HG02870 (cell line): ENCODE measurements around the gene ACVR2A.

Experiments used
- ATAC-seq: cut with Tn5 transposase; IDR thresholded peaks from one replicate; pipeline ENCODE4 v1.9.1; 2021; ENCODE audit warnings: mild to moderate bottlenecking, moderate library complexity; ENCODE audit not compliant: unreplicated experiment

The ACVR2A gene

GRCh38 chr2:147854557-147855134 lies 9.8 kb downstream of the ACVR2A start:
- ATAC-seq = no peak

DNA sequence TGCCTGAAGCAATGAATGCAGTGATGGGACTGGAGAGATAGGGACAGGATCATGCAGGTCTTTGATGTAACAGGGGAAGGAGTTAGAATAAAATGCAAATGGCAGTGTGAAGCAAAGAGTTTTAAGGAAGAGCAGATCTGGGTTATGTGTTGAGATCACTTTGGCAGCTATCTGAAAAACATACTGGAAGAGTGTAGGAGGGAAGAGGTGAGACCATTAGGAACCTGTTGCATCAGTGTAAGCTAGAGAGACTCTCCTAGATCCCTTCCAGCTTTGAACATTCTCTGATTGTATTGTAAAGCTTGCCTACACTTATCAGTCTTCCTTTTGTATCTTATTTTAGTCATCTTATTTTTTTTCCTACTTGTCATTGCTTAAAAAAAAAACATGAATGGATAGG lies 10.5 kb downstream of the ACVR2A start:
- no peak for ATAC-seq

GRCh38 chr2:147855977-147856376 lies 11.1 kb downstream of the ACVR2A start:
- ATAC-seq = no peak

DNA sequence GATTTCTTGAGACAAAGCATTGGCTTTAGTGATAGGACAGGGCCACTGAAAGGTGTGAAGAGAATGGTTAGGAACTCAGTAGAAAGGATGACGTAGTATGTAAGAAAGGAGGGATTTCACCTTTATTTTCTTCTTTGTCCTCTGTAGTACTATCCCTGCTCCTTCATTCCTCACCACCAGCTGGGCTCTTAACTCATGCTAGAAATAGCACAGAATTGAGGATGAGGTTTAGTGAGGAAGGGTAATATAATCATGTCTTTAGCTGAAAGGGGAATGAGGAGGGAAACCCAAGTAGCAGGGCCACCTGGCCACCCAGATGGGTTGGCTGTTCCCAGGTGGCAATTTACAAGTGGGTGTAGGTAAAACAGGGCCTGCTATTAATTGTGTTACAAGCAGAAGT lies 15.2 kb downstream of the ACVR2A start:
- no peak for ATAC-seq

DNA sequence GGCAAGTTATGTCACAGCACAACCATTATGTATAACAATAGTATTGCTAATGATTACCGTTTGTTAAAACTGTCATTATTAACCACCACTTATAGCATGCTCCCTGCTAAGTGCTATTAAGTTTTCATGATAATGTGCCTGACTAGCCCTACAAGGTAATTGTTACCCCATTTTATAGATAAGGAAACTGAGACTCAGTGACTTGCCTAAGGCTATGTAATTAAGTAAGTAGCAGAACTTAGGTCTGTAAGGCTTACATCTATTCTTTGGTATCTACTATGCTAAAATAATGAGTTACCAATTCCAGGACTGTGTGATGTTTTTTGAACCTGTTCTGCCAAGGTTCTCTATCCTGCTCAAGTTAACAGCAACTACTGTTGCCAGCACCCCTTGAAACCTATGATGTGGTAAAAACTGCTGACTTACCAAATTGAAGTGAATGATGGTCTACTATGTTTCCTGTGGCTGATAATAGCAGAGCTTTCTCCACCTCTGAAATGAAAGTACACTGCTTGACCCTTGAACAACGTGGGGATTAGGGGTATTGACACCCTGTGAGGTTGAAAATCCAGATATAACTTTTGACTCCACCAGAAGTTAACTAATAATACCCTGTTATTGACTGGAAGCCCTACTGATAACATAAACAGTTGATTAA lies 18.2 kb downstream of the ACVR2A start:
- ATAC-seq = no peak

DNA sequence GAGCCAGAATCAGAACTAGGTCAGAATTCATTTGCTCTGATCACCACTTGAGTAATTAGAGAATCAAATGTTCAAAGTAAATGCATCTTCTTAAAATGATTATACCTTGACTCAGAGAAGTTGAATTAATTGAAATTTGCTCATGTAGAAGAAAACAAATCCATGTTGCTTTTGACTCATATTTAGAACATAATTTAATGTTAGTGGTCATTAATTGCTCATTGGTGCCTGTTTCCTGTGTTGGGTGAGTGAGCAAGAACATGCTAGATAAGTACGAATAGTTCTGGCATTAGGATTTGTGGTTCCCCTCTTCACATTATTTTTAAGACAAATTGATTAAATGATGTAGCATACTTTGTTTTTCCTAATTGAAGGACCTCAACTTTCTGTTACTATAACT lies 19.0 kb downstream of the ACVR2A start:
- ATAC-seq = no peak

- no peak for ATAC-seq
Measured at GRCh38 chr2:147865560-147865959, 20.7 kb downstream of the ACVR2A start.

DNA sequence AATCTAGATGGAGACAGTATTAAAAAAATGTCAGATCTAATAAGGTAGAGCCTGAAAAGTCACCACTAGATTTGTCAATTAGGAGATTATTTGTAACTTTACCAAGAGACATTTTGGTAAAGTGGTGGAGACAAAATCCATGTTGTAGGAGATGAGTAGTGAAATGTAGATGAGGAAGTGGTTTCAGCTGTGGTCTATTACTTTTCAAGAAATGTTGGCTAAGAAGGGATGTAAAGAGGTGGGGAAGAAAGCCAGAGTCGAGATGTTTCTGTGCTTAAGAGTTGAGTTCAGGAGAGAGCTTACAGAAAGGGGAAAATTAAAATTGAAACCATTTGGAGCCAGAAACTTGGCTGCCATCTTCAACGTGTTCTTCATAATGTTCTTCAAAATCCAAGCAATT lies 22.2 kb downstream of the ACVR2A start:
- no peak for ATAC-seq

- no peak for ATAC-seq
Measured at GRCh38 chr2:147869934-147870333, 25.1 kb downstream of the ACVR2A start.

GRCh38 chr2:147872967-147873366 lies 28.1 kb downstream of the ACVR2A start:
- ATAC-seq = no peak

- no peak for ATAC-seq
Measured at GRCh38 chr2:147873859-147874483, 29.1 kb downstream of the ACVR2A start.

- no peak for ATAC-seq
Measured at GRCh38 chr2:147879846-147880245, 35.0 kb downstream of the ACVR2A start.

GRCh38 chr2:147882631-147883030 lies 37.8 kb downstream of the ACVR2A start:
- ATAC-seq = no peak

DNA sequence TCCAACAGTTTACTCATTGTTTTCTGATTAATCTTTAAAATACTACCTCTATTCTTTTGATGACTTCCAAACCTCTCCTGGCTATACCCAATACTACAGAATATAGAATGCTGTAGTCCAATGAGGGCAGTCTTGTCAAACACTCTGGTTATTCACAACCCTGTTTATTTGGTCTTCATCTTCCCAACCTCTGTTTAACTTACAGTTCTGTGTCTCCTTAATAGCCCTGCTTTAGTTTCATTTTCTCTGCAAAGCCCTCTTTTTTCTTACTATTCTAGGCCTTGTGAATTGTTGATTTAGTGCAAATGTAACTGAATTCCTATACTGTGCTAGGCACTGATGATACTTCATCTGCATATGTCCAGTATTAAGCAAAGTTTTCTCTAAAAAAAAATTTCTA lies 40.0 kb downstream of the ACVR2A start:
- no peak for ATAC-seq

DNA sequence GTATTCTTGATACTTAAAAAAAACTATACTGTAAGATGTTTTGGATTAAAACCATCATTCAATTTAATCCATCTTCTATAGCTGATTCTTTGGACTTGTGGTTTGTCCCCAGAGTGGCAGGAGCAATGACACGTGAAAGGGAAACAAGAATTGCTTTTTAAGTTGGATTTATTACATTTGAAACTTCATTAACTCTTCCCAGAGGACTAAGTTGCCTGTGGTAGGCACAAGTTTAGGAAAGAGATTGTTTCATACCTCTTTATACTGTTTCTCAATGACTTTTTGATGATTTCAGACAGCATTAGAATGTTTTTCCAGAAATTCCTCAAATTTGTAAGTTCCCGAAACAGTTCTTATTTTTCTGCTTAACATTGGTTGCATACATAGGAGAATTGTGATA lies 41.3 kb downstream of the ACVR2A start:
- ATAC-seq = no peak

DNA sequence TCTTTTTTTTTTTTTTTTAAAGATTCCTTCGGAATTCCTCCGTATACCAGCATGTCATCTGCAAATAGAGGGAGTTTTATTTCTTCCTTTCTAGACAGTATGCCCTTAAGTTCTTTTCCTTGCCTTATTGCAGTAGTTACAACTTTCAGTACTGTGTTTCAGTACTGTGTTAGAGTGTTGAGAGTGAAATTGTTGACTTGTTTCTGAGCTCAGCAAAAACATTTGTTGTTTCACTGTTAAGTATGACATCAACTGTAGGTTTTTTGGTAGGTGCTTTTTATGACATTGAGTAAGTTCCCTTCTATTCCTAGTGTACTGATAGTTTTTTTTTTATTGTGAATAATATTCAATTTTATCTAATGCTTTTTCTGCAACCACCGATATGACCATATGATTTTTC lies 43.9 kb downstream of the ACVR2A start:
- peak; percentile 89 for ATAC-seq

GRCh38 chr2:147904051-147904450 lies 59.2 kb downstream of the ACVR2A start:
- ATAC-seq = no peak

DNA sequence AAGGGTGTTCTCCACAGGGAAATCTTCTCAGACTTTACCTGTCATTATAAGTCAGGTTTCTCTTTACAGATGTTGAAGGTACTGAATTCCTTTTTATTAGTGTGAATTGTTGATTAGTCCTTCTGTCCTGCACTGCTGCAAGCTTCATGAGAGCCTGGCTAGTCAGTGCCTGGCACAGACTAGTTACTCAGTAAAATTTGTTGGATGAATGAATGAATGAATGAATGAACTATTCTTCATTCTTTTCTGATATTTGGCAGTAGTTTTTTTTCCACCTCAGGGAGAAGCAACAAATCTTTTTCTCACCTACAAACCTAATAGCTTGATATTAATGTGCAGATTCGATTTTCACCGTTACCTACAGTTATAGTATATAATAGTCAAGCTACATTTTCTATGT lies 64.3 kb downstream of the ACVR2A start:
- ATAC-seq = no peak

DNA sequence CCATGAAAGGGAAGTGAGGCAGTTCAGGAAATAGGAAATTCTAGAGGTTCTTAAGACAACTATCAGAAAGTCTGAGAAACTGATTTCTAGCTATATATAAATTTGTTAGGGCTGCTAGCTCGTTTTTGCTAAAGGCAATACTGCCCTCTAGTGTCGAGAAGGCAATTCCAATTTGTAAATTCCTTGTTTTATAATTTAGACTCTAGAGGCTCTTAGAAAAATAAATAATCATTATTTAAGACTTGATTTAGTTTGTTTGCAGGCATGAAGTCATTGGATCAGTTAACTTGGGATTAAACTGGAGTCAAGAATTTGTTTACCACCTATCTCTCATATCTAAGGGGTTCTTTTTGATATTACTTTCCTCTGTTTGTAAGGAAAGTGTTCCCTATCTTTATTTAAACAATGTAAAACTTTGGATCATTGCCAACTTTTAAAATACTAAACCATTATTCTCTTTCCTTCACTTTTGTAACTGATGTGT lies 66.2 kb downstream of the ACVR2A start:
- ATAC-seq = no peak

DNA sequence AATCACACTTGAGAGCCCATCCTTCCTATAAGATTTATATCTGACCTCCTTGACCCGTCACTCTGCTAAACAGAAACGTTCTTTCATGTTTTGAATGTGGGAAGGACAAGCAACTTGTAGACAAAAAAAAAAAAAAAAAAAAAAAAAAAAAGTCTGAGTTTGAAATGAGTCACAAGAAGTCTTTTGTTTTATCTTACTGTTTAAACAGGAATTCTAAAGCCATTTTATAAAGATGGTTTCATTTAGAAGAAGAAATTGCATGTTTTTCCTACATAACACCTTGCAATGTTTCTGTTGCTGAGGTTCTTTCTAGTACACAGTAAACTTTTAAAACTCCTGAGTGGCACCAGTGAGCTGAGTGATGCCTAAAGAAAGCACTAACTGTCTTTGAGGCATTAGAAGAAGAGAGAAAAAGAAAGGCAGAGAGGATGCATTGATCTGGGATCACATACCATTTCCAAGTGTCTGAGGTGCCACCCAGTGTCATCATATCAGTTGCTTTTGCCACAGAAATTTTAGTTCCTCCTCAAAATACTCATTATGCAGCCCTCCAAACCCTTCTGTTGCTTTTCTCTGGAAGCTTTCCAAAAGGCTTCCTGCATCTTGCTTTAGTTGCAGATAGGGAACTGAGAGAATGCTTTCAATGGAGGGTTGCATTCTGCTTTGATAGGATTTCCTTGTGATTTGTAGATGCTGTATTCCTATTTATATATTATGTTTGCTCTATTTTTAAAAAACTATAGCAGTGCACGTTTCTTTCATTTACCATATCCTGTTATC lies 69.1 kb downstream of the ACVR2A start:
- ATAC-seq = no peak

DNA sequence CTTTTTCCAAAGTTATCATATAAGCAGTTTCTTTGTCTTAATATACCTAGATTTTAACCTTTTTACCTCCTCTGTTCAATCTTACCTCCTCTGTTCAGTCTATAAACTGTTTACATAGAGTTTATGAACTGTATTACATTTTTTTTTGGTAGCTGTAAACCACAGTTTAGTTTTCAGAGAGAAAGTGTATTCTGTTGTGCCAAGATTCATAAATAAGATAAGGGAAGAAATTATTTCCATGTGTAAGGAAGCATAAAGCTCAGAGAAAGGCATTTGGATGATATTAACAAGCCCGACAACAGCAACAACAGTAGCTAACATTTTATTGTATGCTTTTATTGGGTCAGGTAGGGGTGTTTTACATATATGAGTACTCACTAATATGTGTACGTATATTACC lies 71.2 kb downstream of the ACVR2A start:
- ATAC-seq = no peak

DNA sequence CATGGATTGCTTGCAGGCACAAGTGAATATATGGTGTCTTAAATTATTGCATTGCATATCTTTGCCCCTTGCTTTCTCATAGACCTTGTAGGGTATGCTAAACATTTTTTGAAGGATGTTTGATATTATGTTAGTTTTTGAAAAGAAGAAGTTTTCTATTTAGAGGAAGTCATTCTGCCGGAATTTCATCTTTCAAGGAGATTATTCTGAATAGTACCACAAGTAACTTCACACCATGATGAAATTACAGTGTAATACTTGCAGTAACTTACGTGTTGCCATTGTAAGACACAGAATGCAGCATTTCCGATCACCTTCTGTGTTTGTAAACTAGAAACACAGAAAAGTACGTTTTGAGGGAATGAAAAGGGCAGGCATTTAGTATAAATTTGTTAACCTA lies 71.9 kb downstream of the ACVR2A start:
- no peak for ATAC-seq
